Activated CD8-positive, alpha-beta memory T cell treated with anti-CD3 and anti-CD28 coated beads, Interleukin-2, amount 50 U/mL, for 24 hours (primary cell): ENCODE measurements around the gene SLC37A2.

ENCODE experiments used
- DNase-seq: peaks from one replicate; pipeline ENCODE4 v3.0.0-alpha.2; 2020; ENCODE audit errors: extremely low read depth

Gene SLC37A2

DNA sequence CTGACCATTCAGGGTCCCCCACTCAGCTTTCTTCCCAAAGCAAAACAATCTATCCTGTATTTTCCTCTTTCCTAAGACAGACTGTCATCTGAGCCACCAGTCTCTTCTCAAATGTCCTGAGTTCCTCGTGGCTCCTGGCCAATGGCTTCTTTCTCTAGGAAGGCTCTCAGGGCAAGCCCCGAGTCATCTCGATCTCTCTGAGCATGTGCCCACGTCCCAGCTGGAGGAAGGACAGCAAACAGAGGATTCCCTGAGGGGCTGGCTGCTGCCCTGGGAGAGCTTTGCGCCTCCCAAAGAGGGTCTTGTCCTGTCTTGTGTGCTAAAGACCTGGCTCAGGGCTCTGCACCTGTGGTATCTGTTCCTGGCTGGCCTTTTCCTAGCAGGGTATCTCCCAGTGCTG lies 8.3 kb downstream of the SLC37A2 start:
- DNase-seq = no peak

DNA sequence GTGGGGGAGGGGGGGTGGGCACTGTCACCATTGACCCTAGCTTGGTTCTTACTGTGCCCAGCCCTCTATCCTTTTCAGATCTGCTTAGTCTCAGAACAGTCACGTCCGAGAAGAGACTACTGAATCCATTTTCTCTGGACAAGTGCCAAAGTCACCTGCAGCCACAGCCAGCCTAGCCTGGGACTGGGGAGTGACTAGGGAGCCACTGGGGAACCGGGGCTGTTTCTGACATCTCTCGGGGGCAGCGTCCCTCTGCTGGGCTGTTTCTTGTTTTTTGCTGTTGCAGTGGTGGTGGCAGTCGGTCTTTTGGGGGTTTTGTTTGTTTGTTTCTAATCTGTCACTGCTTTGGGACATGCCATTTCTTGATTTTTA lies 8.7 kb downstream of the SLC37A2 start:
- DNase-seq = no peak

DNA sequence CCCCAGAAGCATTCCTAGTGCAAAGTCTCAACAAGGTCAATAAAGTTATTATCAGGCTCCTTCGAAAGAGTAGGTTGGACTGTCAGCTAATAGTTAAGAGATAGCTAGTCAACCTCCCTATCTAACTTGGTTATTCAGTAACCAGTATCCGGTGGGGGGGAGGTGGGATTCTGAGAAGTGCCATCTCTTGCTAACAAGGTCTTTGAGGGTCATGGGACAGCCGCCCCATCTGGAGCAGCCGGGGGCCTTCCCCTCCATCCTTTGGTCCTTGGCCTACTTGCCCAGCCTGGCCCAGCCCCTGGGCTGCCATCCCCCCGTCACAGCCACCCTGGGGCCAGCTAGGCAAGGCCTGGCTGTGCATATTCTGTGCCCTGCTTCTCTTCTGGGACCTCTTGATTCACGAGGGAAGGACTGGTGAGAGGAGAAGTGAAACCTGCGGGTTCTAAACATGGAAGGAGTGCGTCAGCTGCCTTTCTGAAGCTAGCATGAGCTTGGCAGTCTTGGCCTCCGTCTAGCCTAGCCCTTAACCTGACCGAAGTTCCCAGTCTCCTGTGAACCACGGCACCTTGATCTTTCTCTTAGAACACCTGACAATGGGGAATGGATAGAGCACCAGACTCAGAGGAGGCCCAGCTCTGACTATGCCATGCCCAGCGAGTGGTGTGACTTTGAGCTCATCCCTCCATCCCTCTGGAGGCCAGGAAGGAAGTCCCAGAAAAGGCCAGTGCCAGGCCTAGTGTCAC lies 9.3 kb downstream of the SLC37A2 start:
- no peak for DNase-seq

DNA sequence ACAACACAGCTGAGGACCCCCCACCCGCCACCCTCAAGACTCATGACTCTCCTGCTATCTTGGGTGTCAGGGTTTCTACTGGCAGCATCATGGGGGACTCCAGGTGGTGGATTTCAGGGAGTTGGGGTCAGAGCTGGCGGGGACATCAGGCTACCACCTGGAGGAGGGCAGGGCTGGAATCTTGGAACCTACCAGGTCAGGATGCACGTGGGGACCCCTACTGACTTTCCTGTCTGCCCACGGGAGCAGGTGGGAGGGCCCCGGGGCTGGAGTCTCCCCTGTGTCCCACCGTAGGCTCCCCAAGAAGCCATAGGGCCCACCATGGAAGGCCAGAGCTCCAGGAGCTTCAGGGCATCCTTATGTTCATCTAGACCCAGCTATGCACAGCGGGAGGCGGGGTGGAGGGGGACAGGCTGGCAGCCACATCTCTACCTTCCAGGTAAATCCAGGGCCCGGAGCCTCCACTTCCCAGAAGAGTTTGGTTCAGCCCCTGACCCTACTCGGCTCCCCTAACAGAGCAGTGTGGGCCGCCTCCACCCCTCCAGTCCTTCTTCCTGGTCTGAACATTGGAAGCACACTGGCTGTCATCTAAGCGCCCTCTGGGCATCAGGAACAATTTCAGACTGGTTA lies 10.0 kb downstream of the SLC37A2 start:
- no peak for DNase-seq

DNA sequence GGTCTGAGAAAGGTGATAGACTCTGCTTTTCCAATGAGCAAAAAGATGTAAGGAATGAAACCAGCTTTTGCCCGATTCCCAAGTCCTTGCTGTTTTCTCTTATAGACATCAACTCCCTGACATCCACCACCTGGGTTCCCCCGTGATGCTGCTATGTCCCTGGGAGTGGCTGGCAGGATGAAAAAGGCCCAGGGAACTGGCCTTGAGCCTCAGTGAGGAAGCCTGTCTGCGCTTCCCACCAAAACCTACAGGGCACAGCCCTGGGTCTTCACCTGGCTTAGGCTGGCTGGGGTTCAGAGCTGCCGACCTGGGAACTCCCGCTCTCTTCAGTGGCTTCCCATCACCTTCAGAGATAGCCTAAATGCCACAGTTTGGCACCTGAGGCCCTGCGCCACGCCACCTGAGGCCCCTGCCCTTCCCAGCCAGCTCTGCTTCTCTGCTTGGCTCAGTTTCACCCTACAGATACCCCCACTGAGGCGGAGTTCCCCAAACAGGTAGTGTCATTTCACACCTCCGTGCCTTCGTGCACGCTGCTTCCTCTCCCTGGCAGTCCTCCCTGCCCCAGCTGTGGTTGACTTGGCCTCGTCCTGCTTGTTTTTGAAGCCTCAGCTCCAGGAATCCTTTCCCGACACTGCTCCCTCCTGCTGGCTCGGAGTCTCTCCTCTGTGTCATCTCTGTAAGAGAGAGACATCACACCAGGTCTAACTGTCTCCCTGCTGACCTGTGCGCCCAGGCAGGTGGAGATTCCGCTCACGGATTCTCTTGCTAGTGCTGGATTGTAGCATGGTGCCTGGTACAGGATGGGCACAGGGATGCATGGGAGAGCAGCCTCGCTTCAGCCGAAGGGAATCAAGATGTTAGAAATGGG lies 10.7 kb downstream of the SLC37A2 start:
- DNase-seq = no peak

DNA sequence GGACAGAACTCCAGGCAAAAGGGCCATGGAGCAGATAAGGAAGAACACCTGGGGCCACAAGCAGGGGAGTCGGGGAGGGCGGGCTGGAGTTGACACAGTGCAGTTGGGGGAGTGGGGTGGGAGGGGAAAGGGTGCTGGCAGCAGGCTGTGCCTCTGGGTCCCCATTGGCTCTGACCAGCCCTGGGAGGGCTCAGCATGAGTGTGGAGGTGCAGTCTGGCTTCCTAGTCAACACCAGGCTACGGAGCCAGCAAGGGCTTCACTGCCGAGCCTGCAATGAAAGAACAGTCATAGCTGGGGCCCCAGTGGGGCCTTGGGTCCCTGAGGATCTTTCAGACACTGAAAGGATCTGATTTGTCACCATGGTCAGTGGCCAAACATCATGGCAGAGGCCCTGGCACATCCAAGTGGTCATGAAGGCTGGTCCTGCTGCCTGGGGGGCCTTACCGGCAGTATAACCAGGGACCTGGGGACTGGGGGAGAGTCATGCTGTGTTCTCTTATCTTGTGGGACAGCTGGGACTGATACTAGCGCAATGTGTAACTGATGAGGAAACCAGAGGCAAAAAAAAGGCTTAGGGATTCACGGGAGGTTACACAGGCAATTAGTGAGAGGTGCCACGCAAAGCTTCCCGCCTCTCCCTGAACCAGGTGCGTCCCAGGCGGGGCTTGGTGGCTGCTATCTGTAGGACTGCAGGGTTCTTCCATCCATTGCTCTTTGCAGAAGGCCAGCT lies 11.6 kb downstream of the SLC37A2 start:
- DNase-seq = no peak

DNA sequence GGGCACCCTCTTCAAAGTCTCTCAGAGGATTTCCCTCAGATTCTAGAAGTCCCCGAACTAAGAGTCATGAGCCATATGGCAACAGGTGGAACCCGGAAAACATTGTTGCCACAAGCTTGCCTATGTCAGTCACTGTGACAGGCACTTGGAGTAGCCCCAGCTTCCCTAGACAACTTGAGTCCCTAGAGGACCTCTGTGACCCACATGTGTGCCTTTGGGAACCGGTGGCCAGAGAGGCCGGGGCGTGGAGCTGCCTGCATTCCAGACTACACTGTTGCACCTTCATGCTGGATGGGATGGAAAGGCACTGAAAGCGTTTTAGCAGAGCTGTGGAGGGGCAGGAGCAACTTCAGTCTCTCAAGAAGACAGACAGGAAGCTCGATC lies 12.1 kb downstream of the SLC37A2 start:
- no peak for DNase-seq

DNA sequence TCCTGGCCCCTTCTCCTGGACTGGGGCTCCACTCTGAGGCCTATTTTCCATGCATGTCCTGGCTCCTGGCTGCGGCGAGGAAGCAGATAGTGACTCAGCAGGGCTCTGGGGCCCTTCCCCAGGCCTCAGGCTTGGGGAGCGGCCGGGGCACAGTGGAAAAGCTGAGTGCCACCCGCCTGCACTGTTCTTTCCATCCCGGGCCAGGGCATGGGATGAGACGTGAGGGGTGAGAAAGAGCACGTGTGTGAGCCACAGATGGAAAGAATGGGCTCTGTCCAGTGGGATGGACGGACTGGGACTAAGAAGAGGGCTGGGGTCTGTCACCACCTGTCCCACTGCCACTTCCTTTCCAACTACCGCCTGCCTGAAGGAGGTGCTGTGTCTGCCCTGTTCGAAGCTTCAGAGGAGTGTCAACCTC lies 12.8 kb downstream of the SLC37A2 start:
- DNase-seq = no peak

DNA sequence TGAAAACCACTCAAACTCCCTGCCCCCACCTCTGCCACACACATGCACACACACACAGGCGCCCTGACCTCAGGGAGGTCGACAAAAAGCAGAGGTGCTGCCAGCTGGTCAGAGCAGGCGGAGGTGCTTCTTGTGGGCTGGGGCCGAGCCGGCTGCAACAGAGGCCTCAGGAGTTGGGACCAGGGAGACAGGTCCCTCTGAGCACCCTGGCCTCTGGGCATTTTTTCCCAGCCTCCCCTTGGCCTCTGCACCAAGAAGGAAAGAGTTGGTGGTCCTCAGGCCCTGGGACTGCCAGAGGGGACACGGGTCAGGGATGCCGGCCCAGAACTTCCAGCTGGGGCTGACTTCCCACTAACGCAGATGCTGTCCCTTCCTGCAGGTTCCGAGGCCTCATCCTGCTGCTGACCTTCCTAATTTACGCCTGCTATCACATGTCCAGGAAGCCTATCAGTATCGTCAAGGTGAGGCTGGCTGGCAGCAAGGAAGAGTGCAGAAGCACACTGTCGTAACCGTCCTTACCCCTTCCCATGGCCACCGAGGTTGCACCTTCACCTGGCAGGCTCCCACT lies 13.4 kb downstream of the SLC37A2 start:
- no peak for DNase-seq

DNA sequence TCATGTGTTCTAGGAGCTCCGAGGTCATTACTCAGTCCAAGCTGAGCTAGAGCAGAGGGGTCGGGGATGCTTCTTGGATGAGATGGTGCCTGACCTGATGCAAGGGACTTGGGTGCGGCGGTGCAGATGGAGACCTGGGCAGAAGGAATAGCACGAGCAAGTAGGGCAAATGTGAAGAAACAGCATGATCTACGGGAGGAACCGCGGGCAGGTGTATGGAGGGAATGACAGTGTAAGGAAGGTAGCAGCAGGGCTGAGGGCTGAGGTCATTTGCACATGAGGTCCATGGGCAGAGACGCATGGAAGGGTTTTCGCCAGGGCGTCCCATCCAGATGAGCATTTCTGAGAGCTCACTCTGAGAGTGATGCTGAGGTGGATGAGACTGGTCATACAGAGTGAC lies 14.9 kb downstream of the SLC37A2 start:
- no peak for DNase-seq

DNA sequence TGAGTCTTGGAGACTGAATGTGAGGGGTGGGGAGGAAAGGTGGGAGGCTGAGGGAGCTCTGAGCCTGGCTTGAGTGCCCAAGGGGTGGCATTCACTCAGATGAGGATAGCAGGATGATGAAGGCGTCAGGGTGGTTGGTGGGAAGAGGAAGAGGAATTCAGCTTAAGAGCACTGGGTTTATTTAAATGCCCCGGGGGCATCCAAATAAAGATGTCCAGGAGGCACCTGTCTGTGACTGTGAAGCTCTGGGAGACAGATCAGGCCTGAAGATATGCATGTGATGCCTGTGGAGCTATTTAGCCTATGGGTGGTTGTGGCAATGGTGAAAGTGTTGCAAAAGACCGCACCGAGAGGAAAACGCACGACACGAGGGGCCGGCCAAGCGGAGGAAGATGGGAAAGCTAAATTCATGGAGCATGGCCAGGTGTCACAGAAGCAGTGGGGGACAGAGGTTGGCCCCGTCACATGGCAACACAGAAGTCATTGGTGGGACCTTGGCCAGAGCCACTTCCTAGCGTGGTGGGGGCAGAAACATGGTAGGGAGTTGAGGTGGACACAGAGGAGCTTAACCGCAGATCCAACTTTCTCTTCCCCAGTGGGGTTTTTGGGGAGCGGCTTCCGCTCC lies 15.5 kb downstream of the SLC37A2 start:
- no peak for DNase-seq

DNA sequence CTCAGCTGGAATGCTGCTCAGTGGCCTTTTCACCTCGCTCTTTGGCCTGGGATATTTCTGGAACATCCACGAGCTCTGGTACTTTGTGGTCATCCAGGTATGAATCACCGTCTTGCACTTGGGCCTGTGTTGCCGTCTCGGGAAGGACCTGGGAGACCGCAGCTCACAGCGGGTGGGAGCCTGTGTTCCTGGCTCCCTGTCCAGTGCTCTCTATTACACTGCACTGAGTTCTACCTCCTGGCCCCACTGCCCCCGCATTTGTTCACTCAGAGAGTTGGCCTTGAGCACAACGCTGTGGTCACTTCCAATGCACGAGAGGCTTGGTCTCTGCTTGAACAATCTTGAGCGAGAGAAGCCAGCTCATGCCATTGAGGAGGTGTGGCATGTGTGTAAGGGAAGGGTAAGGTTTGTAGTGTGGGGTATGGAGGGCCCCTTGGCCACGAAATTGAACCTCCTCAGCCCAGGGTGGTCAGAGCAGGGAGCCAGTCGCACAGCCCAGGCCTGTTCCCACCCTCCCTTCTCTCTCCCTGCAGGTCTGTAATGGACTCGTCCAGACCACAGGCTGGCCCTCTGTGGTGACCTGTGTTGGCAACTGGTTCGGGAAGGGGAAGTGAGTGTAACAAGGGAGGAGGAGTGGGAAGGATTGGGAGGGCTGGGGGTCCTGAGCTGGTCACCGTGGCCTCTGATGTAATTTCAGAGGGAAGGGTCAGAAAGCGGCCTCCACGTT lies 16.2 kb downstream of the SLC37A2 start:
- no peak for DNase-seq

DNA sequence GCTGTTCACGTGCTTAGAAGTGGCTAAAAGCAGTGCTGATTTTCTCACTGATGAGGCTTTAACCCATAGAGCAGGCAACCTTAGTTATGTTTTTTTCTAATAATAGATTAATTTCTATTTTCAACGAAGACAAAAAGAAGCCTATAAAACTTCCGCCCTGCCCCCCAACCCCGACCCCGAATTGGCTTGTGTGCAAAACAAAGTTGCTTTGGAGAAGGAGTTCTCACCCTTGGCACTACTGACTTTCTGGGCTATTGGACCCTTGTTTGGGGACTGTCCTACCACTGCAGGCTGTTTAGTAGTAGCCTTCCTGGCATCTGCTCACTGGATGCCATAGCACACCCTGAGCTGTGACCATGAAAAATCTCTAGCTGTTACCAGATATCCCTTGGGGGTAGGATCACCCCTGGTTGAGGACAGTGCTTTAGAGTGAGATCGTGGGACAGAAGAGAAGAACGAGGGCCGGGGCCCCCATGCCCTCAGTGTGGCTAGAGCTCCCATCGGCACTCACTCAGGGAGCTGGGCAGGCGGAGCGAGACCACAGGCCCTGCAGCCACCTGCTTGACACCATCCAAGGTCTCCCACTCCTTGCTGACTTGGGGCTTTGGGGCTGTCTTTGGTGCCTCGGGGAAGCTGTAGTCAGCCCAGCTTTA lies 16.9 kb downstream of the SLC37A2 start:
- DNase-seq = no peak

DNA sequence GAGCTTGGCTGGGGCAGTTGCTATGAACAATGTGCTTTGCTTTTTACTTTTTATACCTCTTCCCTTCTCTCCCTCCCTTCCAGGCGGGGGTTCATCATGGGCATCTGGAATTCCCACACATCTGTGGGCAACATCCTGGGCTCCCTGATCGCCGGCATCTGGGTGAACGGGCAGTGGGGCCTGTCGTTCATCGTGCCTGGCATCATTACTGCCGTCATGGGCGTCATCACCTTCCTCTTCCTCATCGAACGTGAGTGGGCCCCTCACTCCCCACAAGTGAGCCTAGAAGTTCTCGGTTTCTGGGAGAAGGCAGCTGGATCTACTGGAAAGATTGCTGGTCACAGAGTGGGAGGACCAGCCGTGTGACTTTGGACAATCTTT lies 17.4 kb downstream of the SLC37A2 start:
- DNase-seq = no peak

DNA sequence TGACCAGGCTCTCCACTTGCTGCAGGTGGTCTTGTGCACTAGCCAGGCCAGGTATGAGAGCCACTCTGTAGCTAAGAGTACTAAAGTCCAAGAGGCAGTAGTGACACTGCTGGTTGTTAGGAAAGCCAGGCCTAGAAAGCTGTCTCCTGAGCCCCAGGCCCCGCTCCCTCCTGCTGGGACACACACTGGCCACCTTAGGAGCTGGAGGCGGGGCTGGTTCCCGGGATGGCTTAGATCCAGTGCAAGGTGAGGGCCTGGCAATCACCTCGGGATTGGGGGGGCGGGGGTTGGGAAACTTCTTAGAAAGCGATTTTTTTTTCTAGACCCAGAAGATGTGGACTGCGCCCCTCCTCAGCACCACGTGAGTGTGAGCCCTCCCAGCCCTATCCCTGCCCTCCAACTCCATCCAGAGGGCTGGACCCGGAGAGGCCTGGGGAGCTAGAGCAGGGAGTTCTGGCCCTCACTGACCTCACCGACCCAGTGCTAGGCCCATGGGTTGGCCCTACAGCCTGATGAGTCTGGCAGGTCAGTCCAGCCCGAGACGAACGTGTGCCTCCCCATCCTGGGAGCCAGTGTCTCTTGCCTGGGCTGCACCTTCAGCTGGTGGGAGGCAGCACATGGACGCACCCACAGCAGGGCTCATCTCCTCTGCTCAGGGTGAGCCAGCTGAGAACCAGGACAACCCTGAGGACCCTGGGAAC lies 18.1 kb downstream of the SLC37A2 start:
- DNase-seq = no peak

DNA sequence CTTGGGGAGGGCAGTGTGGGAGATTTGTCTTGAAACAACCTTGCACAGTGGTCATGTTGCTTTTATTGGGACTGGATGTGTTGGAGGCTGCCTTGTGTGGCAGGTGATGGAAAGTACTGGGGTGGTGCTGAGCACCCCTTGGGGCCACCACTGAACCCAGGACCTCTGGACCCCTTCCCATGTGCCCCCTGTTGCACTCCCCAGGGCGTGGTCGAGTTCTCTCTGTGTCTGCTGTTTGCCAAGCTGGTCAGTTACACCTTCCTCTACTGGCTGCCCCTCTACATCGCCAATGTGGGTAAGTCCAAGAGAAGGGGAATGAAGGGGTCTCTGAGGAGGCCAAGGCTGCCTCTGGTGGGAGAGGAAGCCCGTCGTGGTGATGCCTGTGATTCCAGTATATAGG lies 18.9 kb downstream of the SLC37A2 start:
- DNase-seq = no peak

DNA sequence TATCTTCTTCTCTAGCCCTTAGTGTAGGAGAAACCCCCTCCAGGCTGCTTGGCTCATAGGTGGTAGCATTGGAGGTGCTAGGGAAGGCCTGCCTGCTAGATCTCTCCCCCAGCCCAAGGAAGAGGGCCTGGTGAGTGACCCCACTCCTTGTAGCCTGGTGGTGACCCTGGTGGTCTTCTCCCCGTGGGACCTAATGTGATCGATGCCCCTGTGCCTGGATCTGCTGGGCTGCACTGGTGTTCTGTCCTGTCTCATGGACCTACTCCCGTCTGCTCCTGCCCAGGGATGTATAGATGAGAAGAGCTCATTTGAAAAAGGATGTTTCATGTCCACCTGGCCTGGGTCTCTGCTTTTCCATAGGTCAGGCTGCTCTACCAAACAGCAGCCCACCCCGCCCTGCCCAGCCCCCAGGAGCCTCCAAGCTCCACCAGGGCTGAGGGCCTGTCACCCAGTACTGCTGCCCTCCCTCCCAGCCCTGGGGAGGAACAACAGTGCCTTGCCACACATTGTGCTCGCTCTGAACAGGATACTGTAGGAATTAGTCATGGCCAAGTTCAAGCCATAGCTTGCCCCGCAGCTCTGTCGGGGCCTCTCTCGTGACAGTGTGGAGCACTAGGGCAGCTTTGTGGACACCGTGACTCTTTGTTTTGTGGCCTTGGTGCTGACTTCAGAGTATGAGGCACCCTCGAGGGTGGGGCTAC lies 19.7 kb downstream of the SLC37A2 start:
- DNase-seq = no peak

DNA sequence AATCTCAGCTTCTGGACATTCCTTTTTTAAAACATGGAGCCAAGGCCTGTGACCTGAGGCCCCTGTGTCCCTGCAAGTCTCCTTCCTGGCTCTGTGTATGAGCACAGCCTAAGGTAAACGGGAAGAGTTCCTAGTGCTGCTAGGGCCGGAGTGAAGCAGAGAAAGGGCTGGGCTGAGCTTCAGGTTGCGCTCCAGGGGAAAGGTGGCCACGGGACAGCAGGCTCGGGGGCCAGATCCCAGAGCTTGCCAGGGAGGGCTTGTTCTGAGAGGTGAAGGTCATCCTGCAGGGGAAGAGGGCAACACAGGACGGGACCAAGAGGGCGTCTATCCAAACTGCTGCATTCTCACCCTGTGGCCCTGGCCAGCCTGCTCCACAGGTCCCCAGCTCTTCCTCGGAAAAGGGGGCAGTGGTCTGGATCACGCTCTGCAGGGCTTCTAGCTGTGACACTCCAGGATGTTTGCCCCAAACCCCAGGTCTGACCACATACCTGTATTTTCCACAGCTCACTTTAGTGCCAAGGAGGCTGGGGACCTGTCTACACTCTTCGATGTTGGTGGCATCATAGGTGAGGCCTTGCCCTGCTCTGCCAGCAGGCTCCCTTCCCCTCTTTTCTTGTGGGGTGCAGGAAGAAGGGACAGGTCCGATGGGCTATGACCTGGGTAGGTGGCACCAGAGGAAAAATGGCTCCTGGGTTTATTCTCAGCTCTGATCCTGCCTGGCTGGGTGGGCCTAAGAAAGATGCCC lies 20.4 kb downstream of the SLC37A2 start:
- DNase-seq = no peak
